ENCODE results near the gene NUP210L. TPM values are rescaled to one million over a fixed set of nuclear protein-coding genes. Genes with fewer than 3 reads are reported as not detected.

Gene NUP210L
- total RNA-seq, 1 donor from 2014 or later: 0.17 TPM

GRCh38 chr1:153963030-153963849, 191.6 kb downstream of the NUP210L start, which contains the start of gene SLC39A1:
Gene SLC39A1 (minus strand): TSS chr1:153963537. CDS start chr1:153962715, 822 bp downstream.
- peak; percentile 98 for DNase-seq

GRCh38 chr1:153962088-153963029, 192.5 kb downstream of the NUP210L start:
- peak; percentile 56 for DNase-seq

- DNase-seq: no peak
These were observed 193.5 kb downstream of the NUP210L start for GRCh38 chr1:153961421-153961820.

GRCh38 chr1:153960206-153960605, 194.7 kb downstream of the NUP210L start:
- DNase-seq: no peak

GRCh38 chr1:153959454-153959853, 195.4 kb downstream of the NUP210L start:
- DNase-seq: no peak

- DNase-seq: no peak
These were observed 196.0 kb downstream of the NUP210L start for GRCh38 chr1:153958961-153959260.

GRCh38 chr1:153958111-153958960, 196.5 kb downstream of the NUP210L start, which contains the start of gene CRTC2:
Gene CRTC2 (minus strand): TSS chr1:153958612. CDS start chr1:153958497, 115 bp downstream.
- DNase-seq: peak; percentile 98

- peak; percentile 29 for DNase-seq
These were observed 197.1 kb downstream of the NUP210L start for GRCh38 chr1:153957744-153958110.

GRCh38 chr1:153956997-153957715, 197.7 kb downstream of the NUP210L start:
- no peak for DNase-seq

GRCh38 chr1:153954826-153955225, 200.0 kb downstream of the NUP210L start:
- DNase-seq: no peak

GRCh38 chr1:153953859-153954365, 201.0 kb downstream of the NUP210L start:
- no peak for DNase-seq

- DNase-seq: no peak
These were observed 203.1 kb downstream of the NUP210L start for GRCh38 chr1:153951801-153952200.

- no peak for DNase-seq
These were observed 203.7 kb downstream of the NUP210L start for GRCh38 chr1:153951183-153951582.

- peak; percentile 89 for DNase-seq
These were observed 208.1 kb downstream of the NUP210L start, which contains the start of gene DENND4B for GRCh38 chr1:153946622-153947241. Gene DENND4B (minus strand): TSS chr1:153946718. CDS start chr1:153944374, 2,344 bp downstream.

GRCh38 chr1:153945795-153946621, 208.9 kb downstream of the NUP210L start:
- peak; percentile 85 for DNase-seq

GRCh38 chr1:153945131-153945794, 209.6 kb downstream of the NUP210L start:
- peak; percentile 57 for DNase-seq

GRCh38 chr1:153944827-153945117, 210.1 kb downstream of the NUP210L start:
- no peak for DNase-seq

GRCh38 chr1:153944005-153944826, 210.7 kb downstream of the NUP210L start:
- DNase-seq: no peak
